NCI-H146 treated with DMSO at 0.1 percent for 48 hours (cell line): Measurements from ENCODE around the gene KCNJ4.
"Not testable (repeated sequence)": the region's sequence is repeated elsewhere in the genome, so short reads cannot be mapped to it uniquely, and the experiment has no call there.

Experiments
- DNase-seq: peaks from one replicate; lab custom pipeline; 2025; ENCODE audit not compliant: unreplicated experiment; lab: John Stamatoyannopoulos, UW

The KCNJ4 gene

GRCh38 chr22:38388506-38389427 lies 66.2 kb downstream of the KCNJ4 start:
- not testable (repeated sequence) for DNase-seq

DNA sequence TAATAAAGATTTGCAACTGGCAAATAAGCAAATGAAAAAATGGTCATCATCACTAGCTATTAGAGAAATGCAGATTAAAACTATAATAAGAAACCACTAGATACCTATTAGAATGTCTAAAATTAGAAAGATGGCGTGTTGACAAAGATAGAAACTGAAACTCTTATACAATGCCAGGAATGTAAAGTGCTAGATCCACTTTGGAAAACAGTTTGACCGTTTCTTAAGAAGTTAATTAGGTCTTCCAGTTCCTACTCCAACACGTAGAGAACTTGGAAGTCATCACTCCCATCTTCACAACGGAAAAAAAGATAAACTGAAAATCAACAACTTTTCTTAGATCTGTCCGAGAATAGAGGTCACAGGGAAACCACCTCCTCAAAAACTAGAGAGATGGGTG lies 68.1 kb downstream of the KCNJ4 start:
- not testable (repeated sequence) for DNase-seq

- no peak for DNase-seq
Measured at GRCh38 chr22:38383417-38383816, 71.6 kb downstream of the KCNJ4 start.

- not testable (repeated sequence) for DNase-seq
Measured at GRCh38 chr22:38381371-38381770, 73.6 kb downstream of the KCNJ4 start.
